Fibroblast of pulmonary artery (primary cell): Measurements from ENCODE around the gene RIN3.

ENCODE experiments used
- DNase-seq: peaks from one replicate; pipeline ENCODE4 v3.0.0-alpha.2; 2010; ENCODE audit warnings: low read depth
- H3K4me3 ChIP-seq: replicated peaks from 2 replicates; pipeline ENCODE4 v1.5.1; 2011; ENCODE audit warnings: low read depth, mild to moderate bottlenecking, control low read depth, low read length, moderate library complexity
- TF ChIP-seq, protein P1 (sequence below): IDR thresholded peaks from 2 replicates; pipeline ENCODE4 v1.5.1; 2011; ENCODE audit warnings: mild to moderate bottlenecking, control low read depth, low read length, inconsistent platforms; ENCODE audit errors: missing control alignments

Gene RIN3

DNA sequence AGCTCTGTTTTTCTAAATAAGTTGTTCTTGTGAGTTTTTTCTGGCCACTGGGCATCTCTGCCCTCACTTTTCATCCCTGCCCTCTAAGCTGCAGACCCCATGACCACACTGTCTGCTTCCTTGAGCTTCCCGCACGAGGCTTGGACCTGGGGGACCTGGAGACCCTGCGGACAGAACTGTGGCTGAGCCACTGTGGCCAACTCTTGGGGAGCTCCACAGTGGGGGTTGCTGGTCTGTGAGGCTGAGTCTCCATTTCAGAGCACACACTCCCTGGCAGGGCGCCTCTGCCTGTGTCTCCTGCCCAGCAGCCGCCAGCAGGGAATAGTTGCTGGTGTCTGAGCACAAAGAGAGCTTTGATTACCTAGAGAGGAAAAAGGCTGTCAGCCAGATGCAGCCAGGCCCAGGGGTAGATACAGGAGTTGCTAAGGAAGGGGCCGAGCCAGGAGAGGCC, 13.1 kb upstream of the RIN3 start:
- TF ChIP-seq, protein P1, sequence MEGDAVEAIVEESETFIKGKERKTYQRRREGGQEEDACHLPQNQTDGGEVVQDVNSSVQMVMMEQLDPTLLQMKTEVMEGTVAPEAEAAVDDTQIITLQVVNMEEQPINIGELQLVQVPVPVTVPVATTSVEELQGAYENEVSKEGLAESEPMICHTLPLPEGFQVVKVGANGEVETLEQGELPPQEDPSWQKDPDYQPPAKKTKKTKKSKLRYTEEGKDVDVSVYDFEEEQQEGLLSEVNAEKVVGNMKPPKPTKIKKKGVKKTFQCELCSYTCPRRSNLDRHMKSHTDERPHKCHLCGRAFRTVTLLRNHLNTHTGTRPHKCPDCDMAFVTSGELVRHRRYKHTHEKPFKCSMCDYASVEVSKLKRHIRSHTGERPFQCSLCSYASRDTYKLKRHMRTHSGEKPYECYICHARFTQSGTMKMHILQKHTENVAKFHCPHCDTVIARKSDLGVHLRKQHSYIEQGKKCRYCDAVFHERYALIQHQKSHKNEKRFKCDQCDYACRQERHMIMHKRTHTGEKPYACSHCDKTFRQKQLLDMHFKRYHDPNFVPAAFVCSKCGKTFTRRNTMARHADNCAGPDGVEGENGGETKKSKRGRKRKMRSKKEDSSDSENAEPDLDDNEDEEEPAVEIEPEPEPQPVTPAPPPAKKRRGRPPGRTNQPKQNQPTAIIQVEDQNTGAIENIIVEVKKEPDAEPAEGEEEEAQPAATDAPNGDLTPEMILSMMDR = no peak
- H3K4me3 ChIP-seq = no peak overlapping the region
- DNase-seq = no peak

DNA sequence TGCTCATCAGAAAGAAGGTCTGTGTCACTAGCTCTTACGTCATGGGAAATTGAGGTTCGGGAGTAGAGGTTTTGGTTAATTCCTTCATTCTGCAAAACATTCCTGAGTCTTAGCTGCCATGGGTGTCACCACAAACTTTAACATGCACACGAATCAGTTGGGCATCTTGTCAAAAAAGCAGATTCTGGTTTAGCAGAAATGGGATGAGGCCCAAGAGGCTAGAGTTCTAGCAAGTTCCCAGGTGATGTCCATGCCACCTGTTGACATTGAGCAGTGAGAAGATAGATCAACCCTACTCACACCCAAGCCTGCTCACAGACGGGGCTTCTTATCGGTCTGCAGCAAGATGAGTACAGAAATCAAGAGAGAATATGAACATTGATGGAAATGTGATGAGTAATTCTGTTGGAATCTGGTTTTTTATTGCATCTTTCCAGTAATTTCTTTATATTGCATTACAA, 11.7 kb upstream of the RIN3 start:
- TF ChIP-seq, protein P1 = no peak
- no peak overlapping the region for H3K4me3 ChIP-seq
- DNase-seq = peak; percentile 61

DNA sequence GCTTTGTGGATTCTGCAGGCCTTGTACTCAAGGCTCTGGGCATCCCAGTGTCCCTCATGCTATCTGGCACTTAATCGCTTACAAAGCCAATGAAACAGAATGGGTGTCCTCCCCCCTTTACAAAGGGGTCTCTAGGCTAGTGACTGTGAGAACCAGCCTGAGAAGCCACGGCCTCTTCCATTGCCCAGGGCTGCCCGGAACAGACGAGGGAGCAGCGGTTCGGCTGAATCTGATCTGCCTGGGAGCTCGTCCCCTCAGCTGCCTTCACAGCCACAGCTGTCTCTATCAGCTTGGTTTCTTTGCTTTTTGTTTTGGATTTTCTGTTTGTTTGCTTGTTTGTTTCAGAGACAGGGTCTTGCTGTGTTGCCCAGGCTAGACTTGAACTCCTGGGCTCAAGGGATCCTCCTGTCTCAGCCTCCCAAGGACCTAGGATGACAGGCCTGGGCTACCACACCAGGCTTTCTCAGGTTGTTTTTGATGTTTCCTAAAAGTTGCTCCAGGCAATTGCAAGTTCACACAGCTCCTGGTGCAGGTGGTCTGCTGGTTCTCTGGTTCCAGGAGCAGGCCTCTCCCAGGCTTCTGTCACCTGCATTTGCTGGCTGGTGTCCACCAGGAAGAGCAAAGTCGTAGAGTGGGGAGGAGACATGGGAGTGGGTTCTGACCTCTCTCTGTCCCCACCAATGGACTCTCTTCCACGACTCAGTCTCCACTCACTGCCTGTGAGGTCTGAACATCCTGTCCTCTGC, 10.9 kb upstream of the RIN3 start:
- H3K4me3 ChIP-seq = no peak overlapping the region
- DNase-seq = no peak
- TF ChIP-seq, protein P1 = no peak

DNA sequence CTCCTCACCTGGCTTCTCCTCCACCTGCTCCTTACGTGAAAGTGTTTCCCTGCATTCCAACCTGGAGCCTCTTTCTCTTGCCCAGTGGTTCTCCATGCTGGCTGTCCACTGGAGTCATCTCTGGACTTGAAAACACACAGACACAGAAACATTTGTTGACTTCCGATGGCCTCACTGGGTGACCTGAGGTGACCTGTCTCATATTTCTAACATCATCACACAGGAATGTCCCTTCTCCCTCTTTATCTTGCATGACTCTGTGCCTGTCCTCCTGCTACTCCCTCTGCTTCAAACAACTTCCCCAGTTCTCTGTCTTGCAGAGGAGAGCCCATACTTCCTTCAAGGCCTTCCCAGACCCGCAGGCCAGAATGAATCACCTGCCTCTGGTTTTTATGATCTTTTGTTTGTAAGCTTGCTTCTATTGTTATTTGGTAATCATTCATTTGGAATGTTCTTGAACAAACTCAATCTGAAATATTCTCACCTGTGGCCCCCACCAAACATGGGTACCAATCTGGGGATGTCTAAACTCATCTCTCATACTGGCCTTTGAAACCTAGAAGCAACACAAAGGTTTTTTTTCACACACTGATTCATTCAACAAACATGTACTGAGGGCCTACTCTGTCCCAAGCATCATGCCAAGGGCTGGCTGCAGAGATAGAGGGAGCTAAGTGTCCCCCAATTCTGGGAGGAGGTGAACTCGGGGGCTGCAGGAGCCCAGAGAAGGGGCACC, 9.7 kb upstream of the RIN3 start:
- TF ChIP-seq, protein P1 = no peak
- H3K4me3 ChIP-seq = no peak overlapping the region
- peak; percentile 57 for DNase-seq

DNA sequence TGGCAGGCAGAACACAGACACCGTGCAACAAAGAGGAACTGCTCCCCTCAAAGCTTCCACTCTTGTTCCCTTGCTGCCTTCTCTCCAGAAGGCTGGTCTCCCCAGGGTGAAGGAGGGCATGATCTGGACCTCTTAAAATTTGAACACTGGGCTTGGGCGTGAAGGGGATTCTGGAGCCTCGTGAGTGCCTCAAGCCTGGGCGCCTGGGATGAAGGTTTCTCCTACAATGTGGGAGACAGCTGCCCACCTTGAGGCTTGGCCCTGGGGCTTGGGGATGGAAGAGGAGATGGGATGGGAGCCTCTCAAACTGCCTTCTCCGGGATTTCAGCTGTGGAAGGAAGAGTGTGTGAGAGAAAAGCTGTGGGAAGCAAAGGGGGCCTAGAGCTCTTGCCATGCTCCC, 7.8 kb upstream of the RIN3 start:
- TF ChIP-seq, protein P1 = no peak
- no peak overlapping the region for H3K4me3 ChIP-seq

DNA sequence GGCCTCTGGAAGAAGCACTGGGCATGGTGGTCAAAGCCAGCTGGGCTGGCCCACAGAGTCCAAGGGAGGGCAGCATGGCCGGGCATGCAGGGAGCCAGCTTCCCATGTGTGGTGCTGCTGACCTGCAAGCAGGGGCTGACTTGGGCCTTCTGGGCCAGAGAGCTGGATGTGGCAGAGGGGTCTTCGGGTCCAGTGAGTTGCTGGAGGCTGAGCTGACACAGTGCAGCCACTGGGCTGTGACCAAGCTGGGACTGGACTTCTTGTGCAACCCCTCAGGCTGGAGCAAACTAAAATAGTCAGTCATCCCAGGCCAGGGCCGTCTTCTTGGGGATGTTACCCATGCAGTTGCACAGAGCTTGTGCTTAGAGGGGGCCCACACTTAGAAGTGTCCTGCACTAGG, 7.3 kb upstream of the RIN3 start:
- TF ChIP-seq, protein P1 = no peak
- DNase-seq = no peak
- no peak overlapping the region for H3K4me3 ChIP-seq

More for the DNA sequence above, 7.8 kb upstream of the RIN3 start:
- DNase-seq = no peak
